Tibial nerve (tissue), 3 donors: Measurements from ENCODE around the gene HNRNPLL.

ENCODE experiments used
- CTCF ChIP-seq, 5 experiments: fragments of 200-600 bp in 3 of 5; fragments of 450-650 bp in 2 of 5; sonication (generic) in 3 of 5; IDR thresholded peaks; one replicate each; pipeline ENCODE4 v1.5.1; 2016 to 2019; ENCODE audit warnings: antibody characterized with exemption in 5 of 5, mild to moderate bottlenecking in 3 of 5, moderate library complexity in 2 of 5
- POLR2A ChIP-seq, 2 donors: fragments of 450-650 bp; IDR thresholded peaks; one replicate each; pipeline ENCODE4 v1.6.1; 2017; ENCODE audit warnings: antibody characterized with exemption in 2 of 2, mild to moderate bottlenecking in 2 of 2, moderate library complexity in 2 of 2

- TF ChIP-seq CTCF (IDR thresholded peaks at IDR 0.05) (no peak), POLR2A (IDR thresholded peaks at IDR 0.05) (no peak)
These were observed 3.8 kb downstream of the HNRNPLL start for GRCh38 chr2:38598991-38599295.
